B cell (primary cell): Measurements from ENCODE around the gene PDZRN4. TPM values are rescaled to one million over a fixed set of nuclear protein-coding genes. Genes with fewer than 3 reads are reported as not detected.

Experiments used
- ATAC-seq: fragments of 200-7000 bp; cut with Tn5 transposase; one replicate; pipeline ENCODE4 v1.10.0; 2021; ENCODE audit warnings: low read depth, mild to moderate bottlenecking, moderate number of reproducible peaks, moderate library complexity
- CTCF ChIA-PET: fragments of 350-600 bp; sonication (Branson Sonifier 250); formaldehyde crosslinking; loops from one replicate; lab custom pipeline; 2021; ENCODE audit warnings: antibody characterized with exemption, inconsistent platforms; lab: Charles Lee
- POLR2A ChIA-PET: fragments of 350-600 bp; sonication (Branson Sonifier 250); formaldehyde crosslinking; loops from one replicate; lab custom pipeline; 2021; ENCODE audit warnings: antibody characterized with exemption; lab: Charles Lee
- DNase-seq: peaks from one replicate; pipeline ENCODE4 v3.0.0; 2013
- H2AFZ ChIP-seq: 2 replicates; pipeline ENCODE4 v1.6.1; 2012; ENCODE audit warnings: mild to moderate bottlenecking, low read depth, low read length; ENCODE audit not compliant: insufficient read depth, poor library complexity, severe bottlenecking
- H3K27ac ChIP-seq, 2 donors: 1 replicate in 1 of 2; 2 replicates in 1 of 2; pipeline ENCODE4 v1.5.1; 2012 to 2013; ENCODE audit warnings: low read length in 2 of 2, mild to moderate bottlenecking in 2 of 2, moderate library complexity in 1 of 2
- H3K27me3 ChIP-seq, 4 experiments: fragments of 200-600 bp in 1 of 4; sonication (generic) in 1 of 4; replicated peaks in 1 of 4; 1 replicate in 2 of 4; 2 replicates in 2 of 4; pipeline versions ENCODE4 v1.6.1 to v1.7.0; 2013 to 2016; ENCODE audit warnings: low read length in 3 of 4, mild to moderate bottlenecking in 2 of 4, mixed read lengths in 1 of 4, moderate library complexity in 1 of 4; ENCODE audit not compliant: insufficient read depth in 4 of 4, control insufficient read depth in 3 of 4; ENCODE audit errors: control extremely low read depth in 1 of 4
- H3K36me3 ChIP-seq, 2 experiments: replicated peaks in 1 of 2; 1 replicate in 1 of 2; 2 replicates in 1 of 2; pipeline versions ENCODE4 v1.6.1 to v1.7.1; 2013; ENCODE audit warnings: low read length in 1 of 2; ENCODE audit not compliant: insufficient read depth in 2 of 2, control insufficient read depth in 1 of 2; ENCODE audit errors: control extremely low read depth in 1 of 2, extremely low read depth in 1 of 2
- H3K4me1 ChIP-seq, 2 donors: fragments of 200-600 bp in 1 of 2; sonication (generic) in 1 of 2; 1 replicate in 1 of 2; 2 replicates in 1 of 2; pipeline versions ENCODE4 v1.5.1 to v1.6.1; 2013 to 2017; ENCODE audit warnings: low read length in 2 of 2; ENCODE audit not compliant: control insufficient read depth in 2 of 2, insufficient read depth in 2 of 2
- H3K4me2 ChIP-seq: replicated peaks from 2 replicates; pipeline ENCODE3; 2012; ENCODE audit warnings: mild to moderate bottlenecking, low read depth, low read length; ENCODE audit not compliant: poor library complexity, severe bottlenecking
- H3K4me3 ChIP-seq, 5 experiments: fragments of 200-600 bp in 1 of 5; sonication (generic) in 1 of 5; 1 replicate in 3 of 5; 2 replicates in 2 of 5; pipeline versions ENCODE4 v1.5.1 to v1.7.0; 2011 to 2016; ENCODE audit warnings: low read length in 4 of 5, mild to moderate bottlenecking in 4 of 5, low read depth in 2 of 5, control low read depth in 1 of 5, moderate library complexity in 1 of 5; ENCODE audit not compliant: insufficient read depth in 1 of 5; ENCODE audit errors: control extremely low read depth in 1 of 5, extremely low read depth in 1 of 5
- H3K79me2 ChIP-seq: fragments of 200-600 bp; sonication (generic); one replicate; pipeline ENCODE4 v1.6.0; 2016; ENCODE audit warnings: low read length; ENCODE audit not compliant: control insufficient read depth, insufficient read depth
- H3K9ac ChIP-seq: fragments of 200-600 bp; sonication (generic); 2 replicates; pipeline ENCODE4 v1.6.1; 2017; ENCODE audit warnings: mild to moderate bottlenecking, low read length, moderate library complexity
- H3K9me3 ChIP-seq, 3 donors: one replicate each; pipeline versions ENCODE4 v1.6.1 to v1.7.1; 2013; ENCODE audit warnings: low read length in 2 of 3; ENCODE audit not compliant: control insufficient read depth in 2 of 3, insufficient read depth in 1 of 3; ENCODE audit errors: control extremely low read depth in 1 of 3
- H4K20me1 ChIP-seq: 2 replicates; pipeline ENCODE4 v1.6.0; 2012; ENCODE audit warnings: mild to moderate bottlenecking, low read length; ENCODE audit not compliant: insufficient read depth, control insufficient read depth, poor library complexity, severe bottlenecking
- H3K27ac Mint-ChIP-seq: one replicate; pipeline ENCODE4 v1.8.0; 2021; ENCODE audit warnings: mixed read lengths
- H3K27me3 Mint-ChIP-seq: one replicate; pipeline ENCODE4 v1.8.0; 2021; ENCODE audit warnings: mixed read lengths
- H3K4me1 Mint-ChIP-seq: one replicate; pipeline ENCODE4 v1.8.0; 2021; ENCODE audit warnings: mixed read lengths
- H3K4me3 Mint-ChIP-seq: one replicate; pipeline ENCODE4 v1.8.0; 2021; ENCODE audit warnings: mixed read lengths
- H3K9me3 Mint-ChIP-seq: one replicate; pipeline ENCODE4 v1.8.0; 2022; ENCODE audit warnings: mixed read lengths; ENCODE audit not compliant: insufficient read depth
- EZH2 ChIP-seq: IDR thresholded peaks from 2 replicates; pipeline ENCODE4 v1.6.1; 2012; ENCODE audit warnings: borderline replicate concordance, low read depth, mild to moderate bottlenecking, moderate library complexity, low read length; ENCODE audit not compliant: insufficient read depth, poor library complexity, severe bottlenecking
- WGBS: methylation state at CpG from one replicate; pipeline ENCODE4 v1.1.5; 2013; ENCODE audit warnings: missing lambda C conversion rate; ENCODE audit not compliant: insufficient coverage; 5-methylcytosine and 5-hydroxymethylcytosine counted together
- intact Hi-C: fragments of 100-400 bp; cut with micrococcal nuclease; formaldehyde crosslinking; loops from one replicate; pipeline ENCODE4 v1.10.0; 2022
- polyA plus RNA-seq: library from polyadenylated mRNA; depleted of rRNA; stranded (reverse); fragments of >200 nt; gene quantifications from 2 replicates; pipeline ENCODE4 v1.2.3, GENCODE V29; 2012
- total RNA-seq, 2 donors: library from RNA; stranded (reverse); fragments of 120-200 nt in 1 of 2; gene quantifications; 1 replicate in 1 of 2; 2 replicates in 1 of 2; pipeline versions ENCODE4 v1.2.3 to v1.2.4, GENCODE V29; 2013 to 2022
- TF ChIP-seq, protein P1 (sequence below): fragments of 200-600 bp; IDR thresholded peaks from one replicate; pipeline ENCODE4 v1.8.0; 2022; ENCODE audit warnings: antibody characterized with exemption, mild to moderate bottlenecking

The PDZRN4 gene
- total and polyA plus RNA-seq, 2 donors (not counting 1 experiment from before 2014, with no cell fraction given) = not detected

- H3K27ac ChIP-seq = no peak overlapping the region
- no peak for ATAC-seq
- peaks cover 0 to 6% of the 10 kb centered on the region in 2 donors for H3K4me1 ChIP-seq
- no peak overlapping the region for H3K9ac ChIP-seq
- H3K9me3 Mint-ChIP-seq = no peaks in the 10 kb centered on the region
- no peak overlapping the region for H2AFZ ChIP-seq
- H3K4me2 ChIP-seq = no peak overlapping the region
- H3K27me3 Mint-ChIP-seq = no peaks in the 10 kb centered on the region
- no peak overlapping the region for H3K27ac Mint-ChIP-seq
- no peak overlapping the region for H3K4me3 Mint-ChIP-seq
- WGBS = no CpG with 5 or more reads among the region's 2 CpGs
- peaks cover 7% of the 10 kb centered on the region for H3K4me1 Mint-ChIP-seq
- no peaks in the 10 kb centered on the region for H3K79me2 ChIP-seq
- H4K20me1 ChIP-seq = no peaks in the 10 kb centered on the region
- intact Hi-C loops = no loop called here
- TF ChIP-seq EZH2 = no peak
- TF ChIP-seq, protein P1, sequence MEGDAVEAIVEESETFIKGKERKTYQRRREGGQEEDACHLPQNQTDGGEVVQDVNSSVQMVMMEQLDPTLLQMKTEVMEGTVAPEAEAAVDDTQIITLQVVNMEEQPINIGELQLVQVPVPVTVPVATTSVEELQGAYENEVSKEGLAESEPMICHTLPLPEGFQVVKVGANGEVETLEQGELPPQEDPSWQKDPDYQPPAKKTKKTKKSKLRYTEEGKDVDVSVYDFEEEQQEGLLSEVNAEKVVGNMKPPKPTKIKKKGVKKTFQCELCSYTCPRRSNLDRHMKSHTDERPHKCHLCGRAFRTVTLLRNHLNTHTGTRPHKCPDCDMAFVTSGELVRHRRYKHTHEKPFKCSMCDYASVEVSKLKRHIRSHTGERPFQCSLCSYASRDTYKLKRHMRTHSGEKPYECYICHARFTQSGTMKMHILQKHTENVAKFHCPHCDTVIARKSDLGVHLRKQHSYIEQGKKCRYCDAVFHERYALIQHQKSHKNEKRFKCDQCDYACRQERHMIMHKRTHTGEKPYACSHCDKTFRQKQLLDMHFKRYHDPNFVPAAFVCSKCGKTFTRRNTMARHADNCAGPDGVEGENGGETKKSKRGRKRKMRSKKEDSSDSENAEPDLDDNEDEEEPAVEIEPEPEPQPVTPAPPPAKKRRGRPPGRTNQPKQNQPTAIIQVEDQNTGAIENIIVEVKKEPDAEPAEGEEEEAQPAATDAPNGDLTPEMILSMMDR = no peak
- ChIA-PET CTCF (no interaction called here), POLR2A (no interaction called here)
- H3K4me3 ChIP-seq = no peak overlapping the region
- no peaks in the 10 kb centered on the region for H3K27me3 ChIP-seq
- no peaks in the 10 kb centered on the region for H3K9me3 ChIP-seq
- DNase-seq = no peak
- H3K36me3 ChIP-seq = no peaks in the 10 kb centered on the region
Observed at GRCh38 chr12:41527062-41527461, 338.9 kb downstream of the PDZRN4 start.

- H3K4me2 ChIP-seq = no peak overlapping the region
- TF ChIP-seq, protein P1 = no peak
- TF ChIP-seq EZH2 = no peak
- Mint-ChIP-seq H3K27ac (no peak overlapping the region), H3K9me3 (no peaks in the 10 kb centered on the region), H3K27me3 (no peaks in the 10 kb centered on the region), H3K4me1 (peaks cover 2% of the 10 kb centered on the region), H3K4me3 (no peak overlapping the region)
- H4K20me1 ChIP-seq = no peaks in the 10 kb centered on the region
- H3K79me2 ChIP-seq = no peaks in the 10 kb centered on the region
- no peaks in the 10 kb centered on the region for H3K9me3 ChIP-seq
- DNase-seq = no peak
- H3K4me3 ChIP-seq = no peak overlapping the region
- CTCF ChIA-PET = no interaction called here
- H2AFZ ChIP-seq = no peak overlapping the region
- 82% methylated on average over 3 of the region's 4 CpGs for WGBS
- no peaks in the 10 kb centered on the region for H3K27me3 ChIP-seq
- ATAC-seq = no peak
- no peak overlapping the region for H3K27ac ChIP-seq
- no peaks in the 10 kb centered on the region for H3K36me3 ChIP-seq
- intact Hi-C loops = no loop called here
- POLR2A ChIA-PET = no interaction called here
- H3K4me1 ChIP-seq = peaks cover 0 to under 1% of the 10 kb centered on the region in 2 donors
- no peak overlapping the region for H3K9ac ChIP-seq
Observed at GRCh38 chr12:41527534-41528116, 339.5 kb downstream of the PDZRN4 start.
